Stomach (tissue), 4 donors: Measurements from ENCODE around the gene FBXO44.

Experiments used
- EP300 ChIP-seq: sonication (generic); formaldehyde crosslinking; IDR thresholded peaks from one replicate; pipeline ENCODE4 v1.6.1; 2017; ENCODE audit warnings: antibody characterized with exemption
- POLR2A ChIP-seq, 4 donors: fragments of 450-650 bp; IDR thresholded peaks; one replicate each; pipeline ENCODE4 v1.6.1; 2016; ENCODE audit warnings: antibody characterized with exemption in 4 of 4, control low read depth in 2 of 4, mild to moderate bottlenecking in 1 of 4, moderate library complexity in 1 of 4
- TF ChIP-seq, protein P1 (sequence below), 7 experiments: fragments of 450-650 bp in 4 of 7; fragments of 200-600 bp in 3 of 7; sonication (generic) in 3 of 7; IDR thresholded peaks; one replicate each; pipeline ENCODE4 v1.5.1; 2016 to 2019; ENCODE audit warnings: antibody characterized with exemption in 7 of 7, control low read depth in 2 of 7, mild to moderate bottlenecking in 1 of 7

DNA sequence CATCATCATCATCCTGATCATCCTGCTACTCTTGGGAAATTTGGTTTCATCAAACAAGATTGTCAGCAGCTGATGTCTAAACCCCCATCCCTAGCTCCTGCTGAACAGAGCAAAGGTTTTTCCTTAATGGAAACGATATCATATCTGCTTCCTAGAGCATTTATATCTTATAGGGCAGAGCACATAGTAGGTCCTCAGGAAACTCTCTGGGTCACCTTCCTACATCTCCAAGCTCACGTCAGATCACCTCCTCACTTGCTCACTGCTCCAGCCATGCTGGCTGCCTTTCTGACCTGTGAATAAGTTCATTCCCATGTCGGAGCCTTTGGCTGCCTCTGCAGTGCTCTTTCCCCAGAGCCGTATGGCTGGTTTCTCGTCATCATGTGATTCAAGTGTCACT lies 10.9 kb upstream of the FBXO44 start:
- TF ChIP-seq, protein P1, sequence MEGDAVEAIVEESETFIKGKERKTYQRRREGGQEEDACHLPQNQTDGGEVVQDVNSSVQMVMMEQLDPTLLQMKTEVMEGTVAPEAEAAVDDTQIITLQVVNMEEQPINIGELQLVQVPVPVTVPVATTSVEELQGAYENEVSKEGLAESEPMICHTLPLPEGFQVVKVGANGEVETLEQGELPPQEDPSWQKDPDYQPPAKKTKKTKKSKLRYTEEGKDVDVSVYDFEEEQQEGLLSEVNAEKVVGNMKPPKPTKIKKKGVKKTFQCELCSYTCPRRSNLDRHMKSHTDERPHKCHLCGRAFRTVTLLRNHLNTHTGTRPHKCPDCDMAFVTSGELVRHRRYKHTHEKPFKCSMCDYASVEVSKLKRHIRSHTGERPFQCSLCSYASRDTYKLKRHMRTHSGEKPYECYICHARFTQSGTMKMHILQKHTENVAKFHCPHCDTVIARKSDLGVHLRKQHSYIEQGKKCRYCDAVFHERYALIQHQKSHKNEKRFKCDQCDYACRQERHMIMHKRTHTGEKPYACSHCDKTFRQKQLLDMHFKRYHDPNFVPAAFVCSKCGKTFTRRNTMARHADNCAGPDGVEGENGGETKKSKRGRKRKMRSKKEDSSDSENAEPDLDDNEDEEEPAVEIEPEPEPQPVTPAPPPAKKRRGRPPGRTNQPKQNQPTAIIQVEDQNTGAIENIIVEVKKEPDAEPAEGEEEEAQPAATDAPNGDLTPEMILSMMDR (IDR thresholded peaks at IDR 0.05) = no peak
- TF ChIP-seq POLR2A (IDR thresholded peaks at IDR 0.05) = no peak
- no peak for TF ChIP-seq EP300
